Peyer's patch (tissue), 4 donors: Measurements from ENCODE around the gene PDZD8. TPM values are rescaled to one million over a fixed set of nuclear protein-coding genes. Genes with fewer than 3 reads are reported as not detected.

Source experiments
- DNase-seq, 3 donors: peaks; one replicate each; pipeline ENCODE4 v3.0.0-alpha.2; 2017 to 2019
- H3K27ac ChIP-seq, 4 donors: fragments of 200-600 bp; sonication (generic); one replicate each; pipeline ENCODE4 v1.5.1; 2016 to 2019
- H3K27me3 ChIP-seq, 2 donors: fragments of 200-600 bp; sonication (generic); one replicate each; pipeline ENCODE4 v1.5.1; 2019
- H3K36me3 ChIP-seq, 3 donors: fragments of 200-600 bp; sonication (generic); one replicate each; pipeline ENCODE4 v1.5.1; 2016 to 2019
- H3K4me1 ChIP-seq, 4 donors: fragments of 200-600 bp; sonication (generic); one replicate each; pipeline ENCODE4 v1.5.1; 2016 to 2019
- H3K4me3 ChIP-seq, 4 donors: fragments of 200-600 bp; sonication (generic); 1 replicate in 3 of 4; 2 replicates in 1 of 4; pipeline ENCODE4 v1.5.1; 2016 to 2019; ENCODE audit warnings: mild to moderate bottlenecking in 1 of 4
- H3K9me3 ChIP-seq, 4 donors: fragments of 200-600 bp; sonication (generic); one replicate each; pipeline ENCODE4 v1.5.1; 2016 to 2019; ENCODE audit warnings: mild to moderate bottlenecking in 1 of 4
- CTCF ChIP-seq, 6 experiments: fragments of 450-650 bp in 4 of 6; fragments of 200-600 bp in 2 of 6; sonication (generic) in 1 of 6; IDR thresholded peaks; one replicate each; pipeline ENCODE4 v1.5.1; 2017 to 2019; ENCODE audit warnings: antibody characterized with exemption in 6 of 6, mild to moderate bottlenecking in 3 of 6, moderate library complexity in 1 of 6
- POLR2A ChIP-seq, 2 donors: fragments of 450-650 bp; IDR thresholded peaks; one replicate each; pipeline ENCODE4 v1.5.1; 2017; ENCODE audit warnings: antibody characterized with exemption in 2 of 2, mild to moderate bottlenecking in 2 of 2, moderate library complexity in 2 of 2
- total RNA-seq, 4 donors: library from RNA; depleted of rRNA; stranded (reverse); fragments of >200 nt; gene quantifications; one replicate each; pipeline ENCODE4 v1.1.0, GENCODE V29; 2016

The PDZD8 gene
- total RNA-seq, 4 donors from 2014 or later = 50.3 to 91.4 (median 72.0) TPM

GRCh38 chr10:117334926-117335325 lies 40.3 kb downstream of the PDZD8 start:
- no peak for TF ChIP-seq CTCF (IDR thresholded peaks at IDR 0.05)
- no peaks in the 10 kb centered on the region for H3K36me3 ChIP-seq

GRCh38 chr10:117334066-117334465 lies 41.2 kb downstream of the PDZD8 start:
- no peaks in the 10 kb centered on the region for H3K27me3 ChIP-seq

More at GRCh38 chr10:117334926-117335325, 40.3 kb downstream of the PDZD8 start:
- DNase-seq = no peak
- no peaks in the 10 kb centered on the region for H3K4me1 ChIP-seq
- H3K27ac ChIP-seq = no peak overlapping the region
- H3K4me3 ChIP-seq = no peak overlapping the region
- H3K9me3 ChIP-seq = no peaks in the 10 kb centered on the region
- no peaks in the 10 kb centered on the region for H3K27me3 ChIP-seq

GRCh38 chr10:117327262-117327661 lies 48.0 kb downstream of the PDZD8 start:
- Histone ChIP-seq H3K4me3 (no peak overlapping the region), H3K27ac (no peak overlapping the region), H3K4me1 (no peaks in the 10 kb centered on the region), H3K9me3 (no peaks in the 10 kb centered on the region), H3K36me3 (no peaks in the 10 kb centered on the region), H3K27me3 (no peaks in the 10 kb centered on the region)
- no peak for DNase-seq
- TF ChIP-seq POLR2A (IDR thresholded peaks at IDR 0.05) (no peak), CTCF (IDR thresholded peaks at IDR 0.05) (no peak)

More at GRCh38 chr10:117334066-117334465, 41.2 kb downstream of the PDZD8 start:
- Histone ChIP-seq H3K36me3 (no peaks in the 10 kb centered on the region), H3K9me3 (no peaks in the 10 kb centered on the region), H3K4me1 (no peaks in the 10 kb centered on the region), H3K27ac (no peak overlapping the region), H3K4me3 (no peak overlapping the region)
- no peak for DNase-seq
- TF ChIP-seq CTCF (IDR thresholded peaks at IDR 0.05) = no peak

- H3K27ac ChIP-seq = no peak overlapping the region
- no peaks in the 10 kb centered on the region for H3K36me3 ChIP-seq
- TF ChIP-seq POLR2A (IDR thresholded peaks at IDR 0.05) (no peak), CTCF (IDR thresholded peaks at IDR 0.05) (no peak)
- no peaks in the 10 kb centered on the region for H3K9me3 ChIP-seq
- no peak for DNase-seq
- H3K27me3 ChIP-seq = no peaks in the 10 kb centered on the region
- H3K4me1 ChIP-seq = no peaks in the 10 kb centered on the region
- no peak overlapping the region for H3K4me3 ChIP-seq
Measured at GRCh38 chr10:117324367-117324766, 50.9 kb downstream of the PDZD8 start.

GRCh38 chr10:117322260-117322659 lies 53.0 kb downstream of the PDZD8 start:
- TF ChIP-seq CTCF (IDR thresholded peaks at IDR 0.05) = no peak
- TF ChIP-seq POLR2A (IDR thresholded peaks at IDR 0.05) = no peak
- DNase-seq = no peak
- no peak overlapping the region for H3K4me3 ChIP-seq
- no peaks in the 10 kb centered on the region for H3K4me1 ChIP-seq
- no peaks in the 10 kb centered on the region for H3K36me3 ChIP-seq
- no peaks in the 10 kb centered on the region for H3K27me3 ChIP-seq
- H3K27ac ChIP-seq = no peak overlapping the region
- H3K9me3 ChIP-seq = no peaks in the 10 kb centered on the region

- no peak for DNase-seq
- TF ChIP-seq CTCF (IDR thresholded peaks at IDR 0.05) (peak in 4 of 6 experiments; percentile 31 to 65 (median 48)), POLR2A (IDR thresholded peaks at IDR 0.05) (no peak)
- H3K4me1 ChIP-seq = no peaks in the 10 kb centered on the region
- no peak overlapping the region for H3K4me3 ChIP-seq
- peaks cover 0 to 4% (median 0%) of the 10 kb centered on the region in 3 donors for H3K36me3 ChIP-seq
- no peaks in the 10 kb centered on the region for H3K9me3 ChIP-seq
- no peaks in the 10 kb centered on the region for H3K27me3 ChIP-seq
- H3K27ac ChIP-seq = no peak overlapping the region
Measured at GRCh38 chr10:117320050-117320665, 55.1 kb downstream of the PDZD8 start.
